Right renal pelvis (tissue), 4 donors: ENCODE data around the gene LRIF1. TPM values are rescaled to one million over a fixed set of nuclear protein-coding genes. Genes with fewer than 3 reads are reported as not detected.
"Not testable (repeated sequence)": the region's sequence is repeated elsewhere in the genome, so short reads cannot be mapped to it uniquely, and the experiment has no call there.

Source experiments
- DNase-seq, 4 donors: peaks; one replicate each; pipeline ENCODE4 v3.0.0-alpha.2; 2013; ENCODE audit warnings: low read depth in 4 of 4, low spot score in 3 of 4, missing footprints in 1 of 4
- polyA plus RNA-seq, 4 donors: library from polyadenylated mRNA; unstranded; fragments of 120-200 nt; gene quantifications; one replicate each; pipeline ENCODE4 v1.2.1, GENCODE V29; 2013; ENCODE audit not compliant: insufficient read length in 4 of 4

Gene LRIF1
- polyA plus RNA-seq, 4 donors = 17.5 to 21.0 (median 19.0) TPM

DNA sequence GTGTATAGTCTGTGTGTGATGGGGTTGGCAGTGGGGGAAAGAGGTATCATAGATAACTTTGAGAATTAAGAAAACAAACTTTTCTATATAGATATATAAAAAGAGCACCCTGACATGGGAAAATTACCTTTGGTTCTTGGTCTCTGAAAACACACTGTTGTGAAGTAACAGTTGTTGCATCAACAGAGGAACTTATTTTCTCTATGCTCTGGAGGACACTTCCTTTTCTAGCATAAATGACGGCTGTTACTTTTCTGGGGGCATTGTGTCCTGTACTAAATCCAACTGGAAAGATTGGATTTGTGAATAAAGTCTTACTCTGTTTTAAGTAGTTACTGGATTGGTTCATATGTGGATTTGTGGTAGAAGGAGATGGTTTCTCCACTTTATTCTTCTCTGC, 12.6 kb downstream of the LRIF1 start:
- no peak for DNase-seq

DNA sequence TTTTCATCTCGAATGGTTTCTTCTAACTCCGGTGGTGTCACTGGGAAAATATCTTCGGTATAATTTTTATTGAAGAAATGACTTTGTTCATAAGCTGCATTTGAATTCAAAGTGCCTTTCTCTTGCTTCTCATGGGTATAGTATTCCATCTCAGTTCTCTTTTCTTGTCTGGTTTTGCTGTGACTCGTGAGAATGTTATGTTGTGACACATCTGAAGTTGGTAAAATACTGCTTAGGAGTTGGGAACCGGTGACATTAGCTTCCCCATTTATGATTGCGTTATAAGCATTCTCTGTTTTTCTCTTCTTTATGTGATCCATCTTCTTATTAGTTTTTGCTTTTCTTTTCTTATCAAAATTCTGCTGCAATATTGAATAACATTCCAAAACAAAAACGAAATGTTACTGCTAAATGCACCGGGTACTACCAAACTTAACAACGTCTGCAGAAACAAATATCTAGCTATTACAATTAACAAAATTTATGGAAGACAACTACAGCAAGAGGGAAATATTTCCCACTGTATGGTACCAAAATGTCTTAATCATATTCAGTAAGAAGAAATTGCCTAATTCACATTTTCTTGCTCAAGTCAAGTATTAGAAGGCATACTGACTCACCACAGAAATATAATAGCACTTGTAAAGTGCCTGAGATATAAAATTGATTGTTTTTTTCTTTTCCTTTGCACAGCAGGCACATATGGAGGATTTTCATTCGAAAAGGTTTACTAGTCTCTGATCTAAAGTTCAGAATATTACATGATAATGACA, 15.5 kb downstream of the LRIF1 start:
- DNase-seq = no peak

- no peak for DNase-seq
Observed at GRCh38 chr1:110945626-110946025, 18.1 kb downstream of the LRIF1 start.

DNA sequence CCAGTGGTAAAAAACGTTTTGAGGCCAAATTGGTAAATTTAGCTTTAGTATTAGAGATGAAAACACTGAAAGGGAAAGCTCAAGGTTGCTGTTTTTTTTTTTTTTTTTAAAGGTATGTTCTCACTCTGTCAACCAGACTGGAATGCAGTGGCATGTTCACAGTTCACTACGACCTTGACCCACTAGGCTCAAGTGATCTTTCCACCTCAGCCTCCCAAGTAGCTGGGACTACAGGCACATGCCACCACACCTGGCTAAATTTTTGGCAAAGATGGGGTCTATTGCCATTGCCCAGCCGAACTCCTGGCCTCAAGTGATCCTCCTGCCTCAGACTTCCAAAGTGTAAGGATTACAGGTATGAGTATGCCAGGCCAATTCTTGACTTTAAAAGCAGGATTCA, 18.9 kb downstream of the LRIF1 start:
- no peak for DNase-seq

DNA sequence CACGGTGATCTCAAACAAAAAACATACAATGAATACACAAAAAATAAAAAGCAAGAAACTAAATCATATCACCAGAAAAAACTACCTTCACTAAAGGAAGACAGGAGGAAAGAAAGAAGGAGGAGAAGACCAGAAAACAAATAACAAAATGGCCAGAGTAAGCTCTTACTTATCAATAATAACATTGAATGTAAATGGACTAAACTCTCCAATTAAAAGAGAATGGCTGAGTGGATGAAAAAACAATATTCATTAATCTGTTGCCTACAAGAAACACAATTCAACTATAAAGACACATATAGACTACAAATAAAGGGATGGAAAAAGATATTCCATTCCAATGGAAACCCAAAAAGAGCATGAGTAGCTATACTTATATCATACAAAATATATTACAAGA, 27.2 kb downstream of the LRIF1 start:
- DNase-seq = no peak

DNA sequence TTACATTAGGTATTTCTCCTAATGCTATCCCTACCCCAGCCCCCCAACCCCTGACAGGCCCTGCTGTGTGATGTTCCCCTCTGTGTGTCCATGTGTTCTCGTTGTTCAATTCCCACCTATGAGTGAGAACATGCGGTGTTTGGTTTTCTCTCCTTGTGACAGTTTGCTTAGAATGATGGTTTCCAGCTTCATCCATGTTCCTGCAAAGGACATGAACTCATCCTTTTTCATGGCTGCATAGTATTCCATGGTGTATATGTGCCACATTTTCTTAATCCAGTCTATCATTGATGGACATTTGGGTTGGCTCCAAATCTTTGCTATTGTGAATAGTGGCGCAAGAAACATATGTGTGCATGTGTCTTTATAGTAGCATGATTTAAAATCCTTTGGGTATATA, 32.6 kb downstream of the LRIF1 start:
- not testable (repeated sequence) for DNase-seq

GRCh38 chr1:110928904-110929303, 34.8 kb downstream of the LRIF1 start:
- DNase-seq = no peak

- no peak for DNase-seq
Observed at GRCh38 chr1:110928191-110928590, 35.5 kb downstream of the LRIF1 start.

DNA sequence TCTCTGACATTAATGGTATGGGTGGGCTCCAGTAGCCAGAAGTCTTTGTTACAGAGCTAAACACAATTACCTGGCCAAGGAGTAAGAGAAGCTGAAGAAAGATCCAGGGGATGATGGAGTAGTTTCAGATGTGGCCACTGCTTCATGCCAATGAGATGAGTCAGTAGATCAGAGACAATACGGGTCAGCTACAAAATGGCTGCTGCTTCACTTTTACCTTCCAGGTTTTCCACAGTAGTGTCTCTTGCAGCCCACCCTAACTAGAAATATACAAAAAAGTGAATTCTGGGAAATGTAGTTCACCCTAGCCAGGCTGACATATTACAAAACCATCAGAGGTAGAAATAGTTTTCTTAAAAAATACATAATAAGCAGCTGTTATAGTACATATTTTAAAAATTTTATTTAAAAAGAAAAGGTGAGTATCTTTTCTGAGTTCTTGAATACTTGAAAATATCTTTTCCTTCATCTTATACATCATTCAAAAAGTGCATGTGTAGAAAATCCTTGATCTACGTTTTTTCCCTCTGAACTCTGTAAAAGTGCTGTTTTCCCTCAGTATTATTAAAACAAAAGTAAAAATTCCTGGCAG, 36.1 kb downstream of the LRIF1 start:
- no peak for DNase-seq

GRCh38 chr1:110921953-110922352, 41.8 kb downstream of the LRIF1 start:
- DNase-seq = no peak

- DNase-seq = no peak
Observed at GRCh38 chr1:110918016-110918415, 45.7 kb downstream of the LRIF1 start.

DNA sequence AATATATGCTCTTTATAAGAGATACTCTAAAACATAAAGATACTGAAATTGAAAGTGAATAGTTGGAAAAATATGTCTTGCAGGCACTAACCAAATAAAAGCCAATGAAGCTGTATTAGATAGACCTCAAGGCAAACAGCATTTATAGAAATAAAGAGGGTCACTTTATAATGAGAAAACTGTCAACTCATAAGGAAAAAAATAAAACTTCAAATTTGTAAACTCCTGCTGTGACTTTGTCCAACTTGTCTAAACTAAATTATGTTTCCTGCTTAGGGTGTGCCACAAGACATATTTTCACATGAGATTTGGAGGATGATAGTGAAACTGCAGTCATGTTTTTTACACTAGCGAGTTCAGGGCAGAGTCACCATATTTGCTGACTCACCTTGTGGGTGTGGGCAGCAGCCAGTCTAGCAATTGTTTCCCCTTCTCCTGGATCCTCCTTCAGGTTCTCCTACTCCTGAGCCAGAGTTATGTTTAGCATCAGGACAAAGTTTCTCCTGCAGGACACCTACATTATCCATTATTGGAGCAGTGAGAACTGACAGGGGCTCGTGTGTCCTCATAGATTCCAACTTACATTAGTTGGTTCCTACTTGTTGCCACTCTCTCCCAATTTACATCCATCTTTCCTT, 46.9 kb downstream of the LRIF1 start:
- no peak for DNase-seq

- no peak for DNase-seq
Observed at GRCh38 chr1:110916274-110916668, 47.5 kb downstream of the LRIF1 start.

DNA sequence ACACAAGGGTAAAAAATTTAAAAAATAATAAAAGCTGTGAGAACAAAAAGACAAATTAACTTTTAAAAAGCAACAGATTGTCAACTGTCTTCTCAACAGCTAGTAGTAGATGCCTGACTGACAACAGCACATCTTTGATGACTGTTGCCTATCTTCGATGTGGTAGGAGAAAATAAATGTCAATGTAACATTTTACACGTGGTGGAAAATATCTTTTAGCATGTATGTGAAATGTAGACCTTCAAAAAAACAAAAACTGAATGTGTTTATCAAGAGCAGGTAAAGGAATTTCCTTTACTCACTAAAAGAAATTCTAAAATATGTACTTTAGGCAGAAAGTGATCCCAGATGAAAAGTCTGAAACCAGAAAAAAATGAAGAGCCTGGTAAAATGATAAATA, 47.9 kb downstream of the LRIF1 start:
- DNase-seq = no peak

DNA sequence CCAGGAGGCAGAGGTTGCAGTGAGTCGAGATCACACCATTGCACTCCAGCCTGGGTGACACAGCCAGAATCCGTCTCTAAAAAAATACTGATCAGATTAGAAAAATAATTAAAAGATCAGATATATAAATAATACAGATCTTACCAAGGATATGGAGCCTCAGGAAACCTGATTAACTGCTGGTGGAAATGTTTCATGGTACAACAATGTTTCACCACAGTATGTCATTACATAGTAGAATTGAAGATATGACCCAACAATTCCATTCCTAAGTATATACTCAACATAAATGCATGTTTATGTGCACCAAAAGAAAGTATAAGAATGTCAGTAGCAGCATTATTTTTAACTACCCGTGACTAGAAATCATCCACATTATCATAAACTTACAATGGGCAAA, 49.0 kb downstream of the LRIF1 start:
- no peak for DNase-seq

DNA sequence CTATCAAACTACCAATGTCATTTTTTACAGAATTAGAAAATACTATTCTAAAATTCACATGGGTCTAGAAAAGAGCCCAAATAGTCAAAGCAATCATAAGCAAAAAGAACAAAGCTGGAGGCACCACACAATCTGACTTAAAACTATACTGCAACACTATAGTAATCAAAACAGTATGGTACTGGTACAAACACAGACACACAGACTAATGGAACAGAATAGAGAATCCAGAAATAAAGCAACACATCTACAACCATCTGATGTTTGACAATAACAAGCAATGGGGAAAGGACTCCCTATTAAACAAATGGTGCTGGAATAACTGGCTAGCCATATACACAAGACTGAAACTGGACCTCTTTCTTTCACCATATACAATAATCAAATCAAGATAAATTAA, 50.9 kb downstream of the LRIF1 start:
- no peak for DNase-seq

GRCh38 chr1:110903853-110904500, 59.7 kb downstream of the LRIF1 start:
- no peak for DNase-seq

GRCh38 chr1:110902820-110903463, 60.8 kb downstream of the LRIF1 start:
- no peak for DNase-seq

GRCh38 chr1:110899458-110899843, 64.3 kb downstream of the LRIF1 start:
- no peak for DNase-seq

DNA sequence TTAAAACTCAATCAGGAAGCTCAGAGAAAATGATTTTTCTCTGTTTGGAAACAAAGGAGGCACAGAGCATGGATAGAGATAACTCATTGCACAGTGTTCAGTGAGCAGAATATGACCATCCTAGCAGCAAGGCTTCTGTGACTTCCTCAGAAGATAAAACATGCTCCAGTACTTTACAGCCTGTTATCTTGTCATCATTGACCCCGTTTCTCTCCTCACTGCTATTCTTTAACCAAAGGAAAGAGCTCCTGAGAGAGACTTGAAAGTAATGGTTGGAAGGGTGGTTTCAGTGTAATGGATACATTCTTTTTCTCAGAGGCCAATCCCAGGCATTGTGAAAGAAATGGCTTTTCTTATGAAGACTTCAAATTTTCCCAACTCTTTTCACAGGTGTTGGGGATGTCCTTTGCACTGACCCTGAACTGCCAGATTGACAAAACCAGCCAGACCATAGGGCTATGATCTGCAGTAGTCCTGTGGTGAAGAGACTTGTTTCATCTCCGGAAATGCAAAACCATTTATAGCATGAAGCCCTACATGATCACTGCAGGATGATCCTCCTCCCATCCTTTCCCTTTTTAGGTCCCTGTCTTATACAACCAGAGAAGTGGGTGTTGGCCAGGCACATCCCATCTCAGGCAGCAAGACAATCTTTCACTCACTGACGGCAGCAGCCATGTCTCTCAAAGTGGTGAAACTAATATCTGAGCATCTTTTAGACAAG, 64.8 kb downstream of the LRIF1 start:
- no peak for DNase-seq
